NOMO-1 treated with DMSO at 0.1 percent for 48 hours (cell line): ENCODE measurements around the gene LLCFC1.

Source experiments
- DNase-seq: peaks from one replicate; lab custom pipeline; 2025; ENCODE audit not compliant: unreplicated experiment; lab: John Stamatoyannopoulos, UW

Gene LLCFC1

DNA sequence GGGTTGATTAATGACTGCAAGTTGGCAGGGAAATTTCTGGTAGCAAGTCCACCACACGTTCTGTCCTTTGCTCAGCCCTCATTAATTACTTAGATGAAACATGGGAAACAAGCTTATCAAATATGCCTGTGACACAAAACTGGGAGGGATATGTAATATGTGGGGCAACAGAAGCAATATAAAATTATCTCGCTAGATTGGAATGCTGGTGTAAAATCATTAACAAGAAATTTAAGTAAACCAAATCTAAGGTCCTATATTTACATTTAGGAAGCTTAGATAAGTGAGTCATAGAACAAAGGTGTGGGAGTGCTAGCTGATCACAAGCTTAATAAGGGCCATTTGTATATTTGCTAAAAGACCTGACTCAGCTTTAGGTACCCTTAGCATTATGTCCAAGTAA is 29.3 kb upstream of the LLCFC1 start:
- no peak for DNase-seq

DNA sequence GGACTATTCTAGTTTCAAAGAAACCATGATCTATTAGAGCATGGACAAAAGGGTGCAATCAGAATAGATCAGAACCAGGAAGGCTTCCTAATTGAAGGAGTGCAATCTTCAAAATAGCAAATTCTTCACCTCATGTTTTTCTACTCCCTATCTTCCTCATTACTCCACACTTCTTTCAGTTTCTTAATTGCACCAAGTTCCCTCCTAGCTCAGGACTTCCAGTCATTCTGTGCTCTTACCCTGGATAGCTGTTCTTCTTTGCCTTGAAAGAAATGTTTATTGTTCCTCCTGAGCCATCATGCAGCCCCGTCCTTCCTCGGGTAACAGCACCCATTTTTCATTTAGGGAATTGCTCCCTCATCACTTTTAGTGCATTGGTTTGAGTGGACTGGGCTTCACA is 28.8 kb upstream of the LLCFC1 start:
- DNase-seq: no peak

DNA sequence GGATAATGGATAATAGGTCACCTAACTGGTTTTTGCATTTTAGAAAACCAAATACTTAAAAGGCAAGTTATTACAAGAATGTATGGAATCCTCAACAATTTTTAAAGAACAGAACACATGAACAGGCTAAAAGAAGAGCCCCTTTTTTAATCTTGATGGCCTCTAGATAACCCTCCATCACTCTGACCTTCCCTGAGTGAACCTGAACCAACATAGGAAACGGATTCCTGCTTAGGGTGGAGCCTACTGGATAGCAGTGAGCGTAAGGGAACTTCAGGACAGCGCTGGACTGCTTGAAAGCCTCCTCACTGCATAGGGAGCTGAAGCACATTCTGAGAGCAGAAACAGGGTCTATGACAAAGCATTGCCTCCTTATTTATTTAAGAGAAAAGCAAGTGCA is 26.2 kb upstream of the LLCFC1 start:
- no peak for DNase-seq

DNA sequence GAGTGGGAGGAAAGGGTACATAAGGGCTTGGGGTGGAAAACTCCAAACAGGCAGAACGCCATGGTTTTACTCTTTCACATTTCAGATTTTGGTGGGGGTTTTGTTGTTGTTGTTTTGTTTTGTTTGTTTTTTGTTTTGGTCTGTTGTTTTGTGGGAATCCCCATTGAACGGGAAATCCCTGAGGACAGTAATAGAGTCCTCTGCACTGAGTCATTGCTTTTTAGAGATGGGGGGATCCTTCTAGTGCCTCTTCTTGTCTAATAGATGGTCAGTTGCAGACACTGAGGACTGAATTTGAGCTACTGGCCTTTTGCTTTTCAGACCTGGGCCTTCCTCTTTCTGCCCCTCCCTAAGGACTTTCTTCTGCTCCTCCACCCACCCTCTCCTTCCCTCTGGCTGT is 25.7 kb upstream of the LLCFC1 start:
- DNase-seq: no peak

DNA sequence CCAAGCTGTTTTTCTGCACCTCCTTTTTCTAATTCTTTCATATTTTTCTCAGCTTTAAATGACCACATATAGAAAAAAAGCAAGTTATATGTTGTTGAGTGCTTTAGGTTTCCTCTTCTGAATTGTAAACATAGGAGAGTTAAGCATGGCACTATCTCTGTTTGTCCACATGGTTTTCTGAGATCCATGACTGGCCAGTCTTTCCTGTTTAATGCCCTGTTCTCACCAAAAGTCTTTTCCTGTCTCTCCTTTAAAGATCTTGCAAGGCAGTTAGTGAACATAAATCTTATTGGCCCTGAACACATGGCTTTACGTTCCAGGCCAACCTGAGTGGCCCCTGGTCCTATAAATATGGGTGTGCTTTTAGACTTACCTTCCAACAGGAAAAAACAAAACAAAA is 25.2 kb upstream of the LLCFC1 start:
- no peak for DNase-seq

DNA sequence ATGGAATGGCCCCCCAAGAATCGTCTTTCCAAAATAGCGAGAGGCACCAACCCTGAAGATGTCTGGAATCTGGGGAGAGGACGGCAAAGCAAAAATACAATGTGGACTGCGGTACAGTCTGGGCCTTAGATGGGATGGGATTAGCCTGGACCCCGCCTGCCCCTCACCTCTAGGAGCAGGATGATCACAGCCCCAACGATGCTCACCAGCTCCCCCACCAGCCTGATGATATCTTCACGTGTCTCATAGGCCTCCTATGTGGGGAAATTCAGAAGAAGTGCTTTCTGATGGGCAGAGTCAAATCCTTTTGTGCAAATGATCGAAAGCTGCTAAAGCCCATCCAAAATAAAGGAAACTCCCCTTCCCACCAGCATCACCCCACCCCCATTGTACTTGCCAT is 24.0 kb upstream of the LLCFC1 start:
- DNase-seq: no peak

DNA sequence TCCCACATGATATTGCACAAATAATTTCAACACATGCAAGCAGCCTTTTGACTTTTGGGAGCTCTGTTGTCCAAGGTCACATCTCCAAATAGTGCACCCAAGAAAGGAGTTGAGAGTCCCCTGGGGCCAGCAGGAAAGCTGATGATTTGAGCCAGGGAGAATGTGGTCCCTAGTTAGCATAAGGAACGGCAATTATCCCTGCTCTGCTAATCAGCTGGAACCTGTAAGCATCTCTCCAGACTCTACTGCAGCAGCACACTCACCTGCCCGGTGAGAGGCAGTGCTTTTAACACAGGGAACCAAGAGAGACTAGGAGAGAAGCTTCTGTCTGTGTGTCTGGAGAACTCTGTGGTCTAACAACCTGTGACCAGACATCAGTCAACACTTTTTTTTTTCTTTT is 22.8 kb upstream of the LLCFC1 start:
- no peak for DNase-seq

DNA sequence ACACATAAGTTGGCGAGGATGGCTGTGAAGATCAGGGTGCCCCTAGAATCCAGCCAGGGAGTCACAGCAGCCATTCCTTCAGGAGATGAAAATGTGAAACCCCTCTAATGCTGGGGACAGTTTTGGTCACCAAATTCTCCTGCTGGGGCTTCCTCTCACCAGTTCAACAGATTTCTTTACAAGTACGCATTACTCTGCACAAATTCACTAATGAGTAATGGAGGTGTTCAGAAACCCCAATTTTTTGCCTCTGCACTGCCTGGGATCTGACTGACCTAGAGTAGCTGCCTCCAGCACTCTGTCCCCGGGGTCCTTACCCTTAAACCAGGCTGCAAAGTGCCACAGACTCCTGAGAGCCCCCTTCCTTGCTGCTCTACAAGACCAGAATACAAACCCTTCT is 21.8 kb upstream of the LLCFC1 start:
- no peak for DNase-seq

DNA sequence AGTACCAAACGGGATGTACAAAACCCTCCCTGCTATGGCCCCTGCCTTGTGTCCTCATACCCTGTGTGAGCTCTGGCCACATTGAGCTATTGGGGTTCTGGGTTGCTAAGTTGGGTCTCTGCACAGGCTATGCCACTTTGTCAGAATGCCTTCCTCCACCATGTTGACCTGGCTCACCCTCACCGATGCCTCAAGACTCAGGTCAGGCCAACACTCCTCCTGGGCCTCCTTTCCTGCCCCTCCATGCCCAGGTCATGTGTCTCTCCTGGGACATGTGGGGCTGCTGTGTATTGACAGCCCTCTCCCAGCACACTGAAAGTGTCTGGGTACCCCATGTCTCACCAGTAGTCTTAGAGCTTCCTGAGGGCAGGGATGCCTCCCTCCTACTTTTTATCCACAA is 20.4 kb upstream of the LLCFC1 start:
- no peak for DNase-seq

DNA sequence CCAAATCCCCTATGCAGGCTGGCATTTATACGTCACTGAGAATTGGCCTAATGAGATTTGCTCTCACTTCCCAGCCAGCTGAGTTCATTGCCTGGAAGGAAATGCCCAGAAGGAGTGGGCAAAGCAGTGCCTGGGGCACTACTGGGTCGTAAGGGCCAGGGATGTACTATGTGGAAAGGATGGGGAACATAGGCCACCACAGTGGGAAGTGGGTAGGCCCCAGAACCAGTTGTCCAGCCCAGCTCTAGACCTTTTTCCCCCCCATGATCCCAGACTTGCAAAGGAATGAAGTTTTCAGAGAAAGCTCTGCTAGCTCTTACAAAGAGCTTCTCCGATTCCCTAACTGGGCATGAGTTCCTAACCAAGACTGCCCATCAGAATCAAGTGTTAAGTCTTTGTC is 19.6 kb upstream of the LLCFC1 start:
- no peak for DNase-seq

DNA sequence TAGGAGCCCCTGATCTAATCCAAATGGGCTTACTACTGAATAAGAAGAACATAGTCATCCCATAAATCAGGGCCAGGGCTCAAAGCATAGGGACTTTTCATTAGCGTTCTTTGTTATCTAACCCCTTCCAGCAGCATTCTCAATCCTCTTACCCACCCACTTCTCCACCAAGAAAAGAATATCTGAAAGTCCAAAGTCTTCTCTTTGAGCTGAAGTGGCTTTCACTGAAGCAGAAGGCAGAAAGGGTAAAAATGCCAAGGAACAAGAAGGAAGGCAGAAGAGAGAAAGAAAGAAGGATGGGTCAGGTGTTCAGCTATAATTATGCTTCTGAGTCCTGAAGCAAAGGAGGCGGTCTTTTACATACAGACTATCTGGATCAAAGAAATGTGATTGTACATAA is 15.9 kb upstream of the LLCFC1 start:
- no peak for DNase-seq

DNA sequence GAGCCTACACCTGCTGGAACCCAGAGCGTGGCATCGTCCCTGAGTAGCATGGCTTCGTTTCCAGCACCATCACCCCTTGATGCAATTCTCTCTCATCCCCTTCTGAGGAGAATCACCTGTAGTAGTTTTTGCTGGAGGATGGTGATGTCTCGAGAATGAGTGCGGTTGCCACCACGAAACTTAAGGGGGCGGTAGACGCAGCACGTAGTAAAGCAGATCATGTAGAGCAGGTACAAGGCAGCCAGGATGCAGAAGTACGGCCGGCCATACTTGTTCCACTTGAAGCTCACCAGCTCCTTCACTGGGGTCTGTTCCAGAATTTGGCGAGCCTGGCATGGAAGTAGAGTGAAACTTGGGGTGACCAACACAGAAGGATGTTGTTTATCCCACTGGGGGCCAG is 13.9 kb upstream of the LLCFC1 start:
- DNase-seq: no peak

DNA sequence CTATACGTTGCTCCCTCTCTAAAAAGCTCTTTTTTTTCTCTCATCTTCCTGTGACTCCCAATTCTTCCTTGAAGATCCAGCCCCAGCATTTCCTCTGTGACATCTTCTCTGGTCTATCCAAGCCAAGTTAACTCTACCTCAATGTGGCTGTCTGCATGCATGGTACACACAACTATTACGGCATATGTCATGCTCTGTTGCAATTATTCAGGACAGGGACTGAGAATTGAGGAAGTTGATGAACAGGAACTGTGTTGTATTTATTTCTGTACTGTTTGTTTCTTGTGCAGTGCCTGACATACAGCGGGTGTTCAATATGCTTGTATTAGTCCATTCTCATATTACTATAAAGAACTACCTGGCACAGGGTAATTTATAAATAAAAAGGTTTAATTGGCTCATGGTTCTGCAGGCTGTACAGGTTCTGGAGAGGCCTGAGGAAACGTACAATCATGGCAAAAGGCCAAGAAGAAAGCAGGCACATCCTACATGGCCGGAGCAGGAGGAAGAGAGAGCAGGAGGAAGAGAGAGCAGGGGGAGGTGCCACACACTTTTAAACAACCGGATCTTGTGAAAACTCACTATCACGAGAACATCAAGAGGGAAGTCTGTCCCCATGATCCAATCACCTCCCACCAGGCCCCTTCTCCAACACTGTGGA is 12.1 kb upstream of the LLCFC1 start:
- DNase-seq: peak; percentile 66

DNA sequence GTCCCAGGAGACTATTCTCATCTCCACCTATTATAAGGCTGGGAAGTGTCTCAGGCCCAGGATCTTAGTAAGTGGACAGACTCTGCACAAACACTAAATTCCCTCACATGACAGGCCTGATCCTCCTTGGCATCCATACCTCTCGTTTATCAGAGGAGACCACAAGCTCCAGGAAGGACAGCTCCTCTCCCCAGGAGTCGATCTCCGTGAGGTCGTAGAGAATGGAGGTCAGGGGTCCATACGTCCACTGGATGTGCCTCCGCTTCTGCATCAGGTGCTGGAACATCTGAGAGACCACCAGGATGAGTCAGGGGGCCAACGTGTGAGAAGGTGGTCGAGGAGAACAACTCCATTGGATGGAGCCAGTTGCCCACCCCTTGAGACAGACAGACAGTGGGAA is 11.3 kb upstream of the LLCFC1 start:
- no peak for DNase-seq

DNA sequence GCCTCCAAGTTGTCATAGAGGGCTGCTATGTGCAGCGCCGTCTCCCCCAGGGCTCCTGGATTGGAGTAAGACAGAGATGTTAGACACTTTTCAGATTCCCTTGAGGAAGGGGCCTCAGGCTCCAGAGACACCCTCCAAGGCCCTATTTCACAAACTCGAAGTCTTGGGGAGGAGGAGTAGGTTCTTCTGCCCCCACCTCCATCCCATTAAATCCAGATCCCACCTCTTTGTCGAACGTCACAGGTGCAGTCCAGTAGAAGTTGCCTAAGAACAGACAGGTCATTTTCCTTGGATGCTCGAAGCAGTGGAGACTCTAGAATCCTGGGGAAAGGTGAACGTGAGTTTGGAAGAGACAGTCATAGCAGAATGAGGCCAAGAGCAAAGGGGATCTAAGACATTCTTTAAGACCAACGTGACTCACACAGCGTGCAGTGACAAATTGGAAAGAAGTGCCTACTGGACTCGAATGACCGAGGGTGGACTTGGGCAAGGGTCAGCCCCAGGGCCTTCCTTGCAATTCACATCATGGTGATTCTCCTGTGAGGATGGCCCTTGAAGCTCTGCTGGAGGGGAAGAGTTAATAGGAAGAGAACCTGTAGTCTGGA is 9.1 kb upstream of the LLCFC1 start:
- DNase-seq: no peak

DNA sequence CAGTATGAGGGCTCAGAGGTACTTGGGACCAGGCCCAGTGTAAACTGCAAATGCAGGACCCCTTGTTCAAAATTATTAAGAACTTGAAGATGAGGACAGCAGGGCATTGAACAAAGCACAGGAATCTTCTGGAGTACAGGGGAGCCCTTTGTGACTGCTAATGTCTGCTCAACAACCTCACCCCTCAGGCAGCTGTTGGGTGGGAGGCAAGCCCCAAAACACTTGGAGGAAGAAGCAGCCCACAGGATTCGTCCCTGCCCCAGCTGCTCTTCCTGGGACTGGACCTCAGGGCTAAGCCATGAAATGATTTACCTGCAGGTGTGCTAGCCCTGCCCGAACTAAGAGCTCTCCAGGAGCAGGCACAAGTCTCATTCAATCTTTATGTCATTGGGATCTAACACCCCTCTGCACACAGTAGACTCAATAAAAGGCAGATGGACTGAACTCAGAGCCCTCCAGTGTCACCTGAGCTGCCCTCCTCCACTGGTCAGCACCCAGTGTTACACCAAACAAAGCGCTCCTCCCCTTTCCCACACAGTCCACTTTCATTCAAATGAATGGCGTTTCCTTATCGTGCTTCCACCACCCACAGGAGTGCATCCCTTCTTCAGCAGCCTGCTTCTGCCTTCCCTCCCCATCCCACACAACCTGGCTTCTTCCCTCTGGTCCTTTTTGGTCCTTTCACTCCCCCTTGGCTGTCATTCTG is 6.7 kb upstream of the LLCFC1 start:
- no peak for DNase-seq

DNA sequence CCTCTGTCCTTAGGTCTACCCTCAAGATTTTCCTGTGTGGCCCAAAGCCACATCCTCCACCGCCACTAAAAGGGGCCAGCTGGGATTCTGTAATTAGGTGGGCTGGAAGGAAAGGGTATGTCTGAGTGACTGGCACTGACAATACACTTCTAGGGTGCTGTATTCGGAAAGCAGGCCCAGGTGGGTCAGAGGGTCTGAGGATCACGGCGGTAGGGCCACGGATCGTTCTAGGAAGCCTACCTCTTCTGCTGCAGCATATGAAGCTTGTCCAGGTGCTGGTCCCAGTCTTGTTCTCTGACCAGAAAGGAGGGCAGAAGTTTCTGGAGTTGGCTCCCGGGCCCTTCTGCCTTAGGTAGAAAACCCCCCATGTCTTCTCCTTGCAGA is 6.2 kb upstream of the LLCFC1 start:
- no peak for DNase-seq

DNA sequence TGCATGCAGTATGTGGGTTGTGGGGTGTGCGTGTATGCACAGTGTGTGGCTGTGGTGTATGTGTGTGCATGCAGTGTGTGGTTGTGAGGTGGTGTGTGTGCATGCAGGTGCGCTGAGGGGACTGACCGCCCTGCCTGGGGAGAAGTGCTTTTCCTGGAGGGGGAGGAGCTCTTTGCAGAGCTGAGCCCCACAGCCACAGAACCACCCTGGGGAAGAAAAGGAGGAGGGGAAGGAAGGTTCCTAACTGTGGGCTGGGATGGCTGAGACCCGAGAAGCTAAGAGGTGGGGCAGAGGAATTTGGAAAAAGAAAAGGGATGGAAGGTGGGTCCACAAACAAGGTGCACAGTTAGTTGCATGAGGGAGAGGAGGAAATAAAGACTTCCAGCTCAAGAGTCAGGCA is 5.7 kb upstream of the LLCFC1 start, which contains the start of gene TRPV5:
TSS of gene TRPV5 (minus strand) at position 123 of the 400 bp plus-strand sequence. CDS start 287 bp downstream, outside the sequence.
- DNase-seq: no peak

DNA sequence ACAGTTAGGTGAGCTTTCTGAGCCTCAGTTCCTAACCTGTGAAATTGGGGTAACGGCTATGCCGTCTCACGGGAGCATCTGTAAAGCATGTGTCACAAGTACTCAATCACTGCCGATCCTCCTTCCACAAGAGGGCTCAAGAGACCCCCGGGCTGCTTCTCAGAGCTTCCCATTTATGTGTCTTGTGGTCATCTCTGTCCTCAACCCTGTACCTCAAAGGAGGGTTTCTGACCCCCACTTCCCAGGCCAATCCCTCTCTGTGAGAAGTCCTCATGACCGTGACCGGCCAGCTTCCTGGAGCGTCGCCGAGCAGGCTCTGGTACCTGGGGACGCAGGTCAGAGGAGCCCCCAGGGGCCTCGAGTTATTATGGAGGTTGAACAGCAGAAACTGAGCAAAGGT is 5.2 kb upstream of the LLCFC1 start:
- no peak for DNase-seq

DNA sequence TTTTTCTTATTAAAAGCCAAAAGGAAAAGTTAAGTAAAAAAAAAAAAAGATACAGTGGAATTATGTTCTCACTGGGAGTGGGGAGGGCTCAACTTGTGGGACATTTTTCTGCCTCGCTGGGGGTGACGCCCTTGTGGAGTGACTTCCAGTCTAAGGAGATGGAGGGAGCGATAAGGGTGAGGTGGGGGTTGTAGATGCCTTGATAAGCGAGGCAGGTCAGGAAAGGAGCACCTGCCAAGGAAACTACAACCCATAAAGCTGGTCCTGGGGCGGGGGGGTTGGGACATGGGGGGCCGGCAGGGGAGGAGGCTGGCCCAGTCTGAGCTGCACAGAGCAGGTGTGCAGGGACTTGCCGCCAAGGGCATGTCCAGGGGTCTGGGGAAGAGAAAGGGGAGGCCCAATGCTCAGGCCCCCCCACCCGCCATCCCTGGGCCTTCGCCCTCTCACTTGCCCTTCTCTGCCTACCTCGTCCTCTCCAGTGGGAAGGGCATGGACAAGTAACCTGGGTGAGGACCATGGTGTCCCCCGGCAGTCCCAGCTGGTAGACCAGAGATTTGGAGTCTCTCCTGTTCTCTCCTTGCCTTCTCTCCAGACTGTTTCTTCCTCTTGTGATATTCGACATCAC is 3.2 kb upstream of the LLCFC1 start:
- DNase-seq: no peak

DNA sequence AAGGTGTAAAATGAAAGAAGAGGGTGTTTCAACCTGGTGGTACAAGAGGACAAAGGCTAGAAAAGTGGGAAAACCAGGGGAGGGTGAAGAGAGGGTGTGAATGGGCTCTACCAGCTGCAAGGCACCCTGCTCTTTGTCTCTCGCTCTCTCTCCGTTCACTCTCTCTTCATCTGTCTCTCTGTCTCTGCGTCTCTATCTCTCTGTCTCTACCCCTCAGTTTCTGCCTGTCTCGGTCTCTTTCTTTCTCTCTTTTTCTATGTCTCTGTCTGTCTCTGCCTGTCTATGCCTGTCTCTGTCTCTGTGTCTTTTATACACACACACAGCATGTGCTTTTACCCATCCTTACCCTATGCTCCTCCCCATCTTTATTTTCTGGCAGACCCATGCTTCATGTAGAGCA is 673 bp upstream of the LLCFC1 start:
- no peak for DNase-seq

DNA sequence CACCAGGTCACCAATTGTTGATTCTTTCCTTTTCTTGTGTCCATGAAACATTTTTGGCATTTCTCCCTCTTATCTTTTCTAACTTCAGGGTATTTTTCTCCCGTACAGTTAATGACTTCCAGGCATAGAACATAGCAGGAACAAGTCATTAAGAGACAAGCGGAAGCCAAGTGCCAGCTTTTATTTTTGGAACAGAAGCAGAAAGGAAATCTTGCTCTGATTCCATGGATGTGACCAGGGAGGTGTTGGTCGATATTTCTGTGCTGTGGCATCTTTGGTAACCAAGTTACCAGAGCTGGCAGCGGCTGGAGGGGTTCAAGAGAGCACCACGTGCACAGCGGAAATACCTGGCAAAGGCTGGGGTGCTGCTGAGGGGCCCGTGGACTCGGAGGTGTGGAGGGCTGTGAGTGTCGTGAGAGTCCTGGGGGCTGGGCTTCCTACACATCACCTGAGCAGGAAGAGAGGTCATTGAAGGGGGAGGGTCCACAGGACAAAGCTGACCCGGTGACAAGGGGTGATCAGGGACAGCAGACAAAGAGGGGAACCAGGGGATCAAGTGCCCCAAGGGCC is 1.8 kb downstream of the LLCFC1 start:
- DNase-seq: no peak
